Measurements from ENCODE around the gene ASCC2. TPM values are rescaled to one million over a fixed set of nuclear protein-coding genes. Genes with fewer than 3 reads are reported as not detected.

ASCC2 gene
- total RNA-seq, 1 experiment from 2014 or later = 54.9 TPM

DNA sequence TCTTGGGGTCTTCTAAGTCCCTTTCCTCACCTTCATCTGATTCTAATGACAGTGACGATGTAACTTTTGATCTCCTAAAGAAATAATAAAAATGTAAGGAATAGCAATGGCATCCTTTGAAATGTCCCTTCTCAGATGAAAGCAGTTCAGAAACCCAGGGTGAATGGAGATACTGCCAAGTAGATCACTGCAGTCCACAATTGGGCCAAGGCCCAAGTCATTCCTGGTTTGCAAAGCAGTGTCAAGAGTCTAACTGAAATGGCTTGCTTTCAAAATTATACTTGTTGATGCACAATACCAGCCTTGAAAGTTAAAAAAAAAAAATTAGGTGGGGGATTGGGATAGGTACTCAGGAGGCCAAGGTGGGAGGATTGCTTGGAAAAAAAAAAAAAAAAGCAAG, 20.4 kb downstream of the ASCC2 start:
- Histone ChIP-seq H3K4me3 (ENCODE audit: low read depth, low read length, poor library complexity, severe bottlenecking) (no peak overlapping the region), H3K4me1 (ENCODE audit: insufficient read depth, low read length, poor library complexity, severe bottlenecking) (no peaks in the 10 kb centered on the region), H3K36me3 (ENCODE audit: insufficient read depth, low read length, poor library complexity, severe bottlenecking) (peaks cover 28% of the 10 kb centered on the region), H3K27ac (ENCODE audit: low read depth, low read length, poor library complexity, severe bottlenecking) (no peak overlapping the region), H3K9me3 (ENCODE audit: low read depth, low read length, poor library complexity, severe bottlenecking) (no peaks in the 10 kb centered on the region), H3K27me3 (replicated peaks; ENCODE audit: insufficient read depth, low read depth, low read length, poor library complexity) (no peaks in the 10 kb centered on the region)
- CTCF ChIA-PET = no interaction called here
- POLR2A ChIA-PET (ENCODE audit: low non-redundant PET) = no interaction called here
- no peak for DNase-seq (ENCODE audit: low spot score)
- no TSS peak for BruUV-seq (replicated peaks)
- TF ChIP-seq, protein P1, sequence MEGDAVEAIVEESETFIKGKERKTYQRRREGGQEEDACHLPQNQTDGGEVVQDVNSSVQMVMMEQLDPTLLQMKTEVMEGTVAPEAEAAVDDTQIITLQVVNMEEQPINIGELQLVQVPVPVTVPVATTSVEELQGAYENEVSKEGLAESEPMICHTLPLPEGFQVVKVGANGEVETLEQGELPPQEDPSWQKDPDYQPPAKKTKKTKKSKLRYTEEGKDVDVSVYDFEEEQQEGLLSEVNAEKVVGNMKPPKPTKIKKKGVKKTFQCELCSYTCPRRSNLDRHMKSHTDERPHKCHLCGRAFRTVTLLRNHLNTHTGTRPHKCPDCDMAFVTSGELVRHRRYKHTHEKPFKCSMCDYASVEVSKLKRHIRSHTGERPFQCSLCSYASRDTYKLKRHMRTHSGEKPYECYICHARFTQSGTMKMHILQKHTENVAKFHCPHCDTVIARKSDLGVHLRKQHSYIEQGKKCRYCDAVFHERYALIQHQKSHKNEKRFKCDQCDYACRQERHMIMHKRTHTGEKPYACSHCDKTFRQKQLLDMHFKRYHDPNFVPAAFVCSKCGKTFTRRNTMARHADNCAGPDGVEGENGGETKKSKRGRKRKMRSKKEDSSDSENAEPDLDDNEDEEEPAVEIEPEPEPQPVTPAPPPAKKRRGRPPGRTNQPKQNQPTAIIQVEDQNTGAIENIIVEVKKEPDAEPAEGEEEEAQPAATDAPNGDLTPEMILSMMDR (conservative IDR thresholded peaks at IDR 0.05; ENCODE audit: low read depth, low read length) = no peak
- no peak for TF ChIP-seq EZH2 (IDR thresholded peaks at IDR 0.05; ENCODE audit: borderline replicate concordance, low read depth, low read length, poor library complexity, severe bottlenecking)
- intact Hi-C loops (cut with micrococcal nuclease; ENCODE audit: unreplicated experiment) = no loop called here

DNA sequence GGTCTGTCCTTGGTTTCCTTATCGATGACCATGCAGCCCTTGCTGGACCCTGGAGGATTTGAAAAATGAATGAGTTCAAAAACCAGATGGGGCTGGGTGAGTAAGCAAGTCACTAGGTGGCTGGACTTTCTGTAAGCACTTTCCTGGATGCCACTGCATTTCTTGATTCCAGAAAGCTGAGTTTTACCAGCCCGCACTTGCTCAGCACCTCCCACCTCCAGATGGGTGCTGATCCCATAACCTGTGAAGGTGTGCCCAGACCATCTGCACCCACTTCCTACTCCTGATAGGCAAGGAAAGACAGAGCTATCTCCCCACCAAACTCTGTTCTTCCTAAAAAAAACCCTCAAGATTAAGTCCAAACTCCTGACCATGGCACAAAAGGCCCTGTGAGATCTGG, 21.1 kb downstream of the ASCC2 start:
- no peak overlapping the region for H3K27ac ChIP-seq (ENCODE audit: low read depth, low read length, poor library complexity, severe bottlenecking)

DNA sequence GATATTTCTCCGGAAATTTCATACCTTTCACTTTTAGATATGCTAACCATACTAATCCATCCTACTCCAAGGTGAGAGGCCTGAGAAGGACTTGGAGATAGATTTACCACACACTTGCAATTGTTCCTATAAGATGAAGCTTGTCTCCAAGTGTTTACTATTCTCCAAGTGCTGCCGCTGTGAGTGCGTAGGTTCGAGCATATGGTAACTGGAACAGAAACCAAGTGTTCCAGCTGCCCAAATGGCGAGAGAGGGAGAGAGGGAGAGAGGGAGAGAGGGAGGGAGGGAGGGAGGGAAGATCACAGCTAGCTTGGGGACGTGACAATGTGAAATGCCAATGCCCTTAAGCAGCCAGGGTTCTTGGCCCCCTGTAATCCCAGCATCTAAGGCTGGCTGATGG, 21.5 kb downstream of the ASCC2 start:
- no peak for DNase-seq (ENCODE audit: low spot score)
- no TSS peak for BruUV-seq (replicated peaks)
- TF ChIP-seq, protein P1 (conservative IDR thresholded peaks at IDR 0.05; ENCODE audit: low read depth, low read length) = no peak
- no peak for TF ChIP-seq EZH2 (IDR thresholded peaks at IDR 0.05; ENCODE audit: borderline replicate concordance, low read depth, low read length, poor library complexity, severe bottlenecking)
- Histone ChIP-seq H3K9me3 (ENCODE audit: low read depth, low read length, poor library complexity, severe bottlenecking) (no peaks in the 10 kb centered on the region), H3K4me1 (ENCODE audit: insufficient read depth, low read length, poor library complexity, severe bottlenecking) (no peaks in the 10 kb centered on the region), H3K27ac (ENCODE audit: low read depth, low read length, poor library complexity, severe bottlenecking) (no peak overlapping the region), H3K27me3 (replicated peaks; ENCODE audit: insufficient read depth, low read depth, low read length, poor library complexity) (no peaks in the 10 kb centered on the region), H3K4me3 (ENCODE audit: low read depth, low read length, poor library complexity, severe bottlenecking) (no peak overlapping the region), H3K36me3 (ENCODE audit: insufficient read depth, low read length, poor library complexity, severe bottlenecking) (peaks cover 25% of the 10 kb centered on the region)
- ChIA-PET POLR2A (ENCODE audit: low non-redundant PET) (no interaction called here), CTCF (no interaction called here)
- intact Hi-C loops (cut with micrococcal nuclease; ENCODE audit: unreplicated experiment) = no loop called here

More for the DNA sequence above, 21.1 kb downstream of the ASCC2 start:
- BruUV-seq (replicated peaks) = no TSS peak
- intact Hi-C loops (cut with micrococcal nuclease; ENCODE audit: unreplicated experiment) = no loop called here
- no peaks in the 10 kb centered on the region for H3K4me1 ChIP-seq (ENCODE audit: insufficient read depth, low read length, poor library complexity, severe bottlenecking)
- peaks cover 26% of the 10 kb centered on the region for H3K36me3 ChIP-seq (ENCODE audit: insufficient read depth, low read length, poor library complexity, severe bottlenecking)
- H3K27me3 ChIP-seq (replicated peaks; ENCODE audit: insufficient read depth, low read depth, low read length, poor library complexity) = no peaks in the 10 kb centered on the region
- no peaks in the 10 kb centered on the region for H3K9me3 ChIP-seq (ENCODE audit: low read depth, low read length, poor library complexity, severe bottlenecking)
- ChIA-PET POLR2A (ENCODE audit: low non-redundant PET) (no interaction called here), CTCF (no interaction called here)
- TF ChIP-seq, protein P1 (conservative IDR thresholded peaks at IDR 0.05; ENCODE audit: low read depth, low read length) = no peak
- TF ChIP-seq EZH2 (IDR thresholded peaks at IDR 0.05; ENCODE audit: borderline replicate concordance, low read depth, low read length, poor library complexity, severe bottlenecking) = no peak
- H3K4me3 ChIP-seq (ENCODE audit: low read depth, low read length, poor library complexity, severe bottlenecking) = no peak overlapping the region
- no peak for DNase-seq (ENCODE audit: low spot score)
